Measurements from ENCODE around the gene PHACTR1. TPM values are rescaled to one million over a fixed set of nuclear protein-coding genes. Genes with fewer than 3 reads are reported as not detected.

PHACTR1 gene
- total RNA-seq, 1 donor from 2014 or later, result 50.7 TPM

- Mint-ChIP-seq H3K36me3 (ENCODE audit: unreplicated experiment) (no peaks in the 10 kb centered on the region), H3K9me3 (ENCODE audit: unreplicated experiment) (peaks cover 1% of the 10 kb centered on the region), H3K27me3 (ENCODE audit: unreplicated experiment) (no peaks in the 10 kb centered on the region), H3K4me1 (ENCODE audit: low read depth, unreplicated experiment) (peaks cover 2% of the 10 kb centered on the region), H3K4me3 (ENCODE audit: unreplicated experiment) (no peak overlapping the region), H3K27ac (ENCODE audit: unreplicated experiment) (no peak overlapping the region)
- TF ChIP-seq, protein P1, sequence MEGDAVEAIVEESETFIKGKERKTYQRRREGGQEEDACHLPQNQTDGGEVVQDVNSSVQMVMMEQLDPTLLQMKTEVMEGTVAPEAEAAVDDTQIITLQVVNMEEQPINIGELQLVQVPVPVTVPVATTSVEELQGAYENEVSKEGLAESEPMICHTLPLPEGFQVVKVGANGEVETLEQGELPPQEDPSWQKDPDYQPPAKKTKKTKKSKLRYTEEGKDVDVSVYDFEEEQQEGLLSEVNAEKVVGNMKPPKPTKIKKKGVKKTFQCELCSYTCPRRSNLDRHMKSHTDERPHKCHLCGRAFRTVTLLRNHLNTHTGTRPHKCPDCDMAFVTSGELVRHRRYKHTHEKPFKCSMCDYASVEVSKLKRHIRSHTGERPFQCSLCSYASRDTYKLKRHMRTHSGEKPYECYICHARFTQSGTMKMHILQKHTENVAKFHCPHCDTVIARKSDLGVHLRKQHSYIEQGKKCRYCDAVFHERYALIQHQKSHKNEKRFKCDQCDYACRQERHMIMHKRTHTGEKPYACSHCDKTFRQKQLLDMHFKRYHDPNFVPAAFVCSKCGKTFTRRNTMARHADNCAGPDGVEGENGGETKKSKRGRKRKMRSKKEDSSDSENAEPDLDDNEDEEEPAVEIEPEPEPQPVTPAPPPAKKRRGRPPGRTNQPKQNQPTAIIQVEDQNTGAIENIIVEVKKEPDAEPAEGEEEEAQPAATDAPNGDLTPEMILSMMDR (IDR thresholded peaks at IDR 0.05; ENCODE audit: partially characterized antibody, unreplicated experiment), result no peak
- DNase-seq, result no peak
These were observed 196.6 kb downstream of the PHACTR1 start for GRCh38 chr6:12913201-12913600.

DNA sequence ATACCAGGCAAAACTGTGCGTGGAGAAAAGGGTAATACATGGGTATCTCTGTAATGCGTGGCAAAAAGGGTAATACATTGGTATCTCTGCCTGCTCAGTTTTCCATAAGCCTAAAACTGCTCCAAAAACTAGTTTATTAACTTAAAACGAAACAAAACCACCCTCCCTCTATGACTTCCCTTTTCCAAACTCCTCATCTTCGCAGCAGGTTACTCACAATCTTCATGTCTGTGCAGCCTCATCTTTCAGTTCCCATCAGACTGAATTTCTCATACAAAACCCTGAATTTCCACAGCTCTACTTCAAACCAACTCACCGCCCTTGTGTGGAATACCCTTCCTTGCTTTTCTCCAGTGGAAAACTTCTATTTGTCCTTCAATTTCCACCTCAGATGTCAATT lies 199.4 kb downstream of the PHACTR1 start:
- Mint-ChIP-seq H3K4me1 (ENCODE audit: low read depth, unreplicated experiment) (peaks cover 2% of the 10 kb centered on the region), H3K27ac (ENCODE audit: unreplicated experiment) (no peak overlapping the region), H3K4me3 (ENCODE audit: unreplicated experiment) (no peak overlapping the region), H3K27me3 (ENCODE audit: unreplicated experiment) (no peaks in the 10 kb centered on the region), H3K36me3 (ENCODE audit: unreplicated experiment) (no peaks in the 10 kb centered on the region), H3K9me3 (ENCODE audit: unreplicated experiment) (peaks cover 1% of the 10 kb centered on the region)
- TF ChIP-seq, protein P1 (IDR thresholded peaks at IDR 0.05; ENCODE audit: partially characterized antibody, unreplicated experiment), result no peak
- no peak for DNase-seq

- Mint-ChIP-seq H3K27me3 (ENCODE audit: unreplicated experiment) (no peaks in the 10 kb centered on the region), H3K27ac (ENCODE audit: unreplicated experiment) (no peak overlapping the region), H3K36me3 (ENCODE audit: unreplicated experiment) (no peaks in the 10 kb centered on the region), H3K4me3 (ENCODE audit: unreplicated experiment) (no peak overlapping the region), H3K9me3 (ENCODE audit: unreplicated experiment) (peaks cover 3% of the 10 kb centered on the region), H3K4me1 (ENCODE audit: low read depth, unreplicated experiment) (peaks cover 2% of the 10 kb centered on the region)
- TF ChIP-seq, protein P1 (IDR thresholded peaks at IDR 0.05; ENCODE audit: partially characterized antibody, unreplicated experiment), result no peak
- no peak for DNase-seq
These were observed 200.0 kb downstream of the PHACTR1 start for GRCh38 chr6:12916420-12917136.

DNA sequence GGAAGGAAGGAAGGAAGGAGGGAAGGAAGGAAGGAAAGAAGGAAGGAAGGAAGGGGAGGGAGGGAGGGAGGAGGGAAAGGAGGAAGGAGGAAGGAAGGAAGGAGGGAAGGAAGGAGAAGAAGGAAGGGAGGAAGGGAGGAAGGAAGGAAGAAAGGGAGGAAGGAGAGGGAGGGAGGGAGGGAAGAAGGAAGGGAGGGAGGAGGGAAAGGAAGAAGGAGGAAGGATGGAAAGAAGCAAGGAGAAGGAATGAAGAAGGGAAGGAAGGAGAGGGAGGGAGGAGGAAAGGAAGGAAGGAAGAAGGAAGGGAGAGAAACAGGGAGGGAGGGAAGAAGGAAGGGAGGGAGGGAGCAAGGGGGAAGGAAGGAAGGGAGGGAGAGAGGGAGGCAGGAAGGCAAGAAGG lies 204.9 kb downstream of the PHACTR1 start:
- Mint-ChIP-seq H3K27me3 (ENCODE audit: unreplicated experiment) (no peaks in the 10 kb centered on the region), H3K4me1 (ENCODE audit: low read depth, unreplicated experiment) (no peaks in the 10 kb centered on the region), H3K9me3 (ENCODE audit: unreplicated experiment) (peaks cover 2% of the 10 kb centered on the region), H3K36me3 (ENCODE audit: unreplicated experiment) (no peaks in the 10 kb centered on the region), H3K27ac (ENCODE audit: unreplicated experiment) (no peak overlapping the region), H3K4me3 (ENCODE audit: unreplicated experiment) (no peak overlapping the region)
- DNase-seq, result no peak
- TF ChIP-seq, protein P1 (IDR thresholded peaks at IDR 0.05; ENCODE audit: partially characterized antibody, unreplicated experiment), result no peak

GRCh38 chr6:12923644-12924235 lies 207.2 kb downstream of the PHACTR1 start:
- no peaks in the 10 kb centered on the region for H3K27me3 Mint-ChIP-seq (ENCODE audit: unreplicated experiment)
- no peak overlapping the region for H3K27ac Mint-ChIP-seq (ENCODE audit: unreplicated experiment)
- no peak overlapping the region for H3K4me3 Mint-ChIP-seq (ENCODE audit: unreplicated experiment)
- peaks cover 2% of the 10 kb centered on the region for H3K9me3 Mint-ChIP-seq (ENCODE audit: unreplicated experiment)
- DNase-seq, result no peak
- H3K36me3 Mint-ChIP-seq (ENCODE audit: unreplicated experiment), result no peaks in the 10 kb centered on the region
- H3K4me1 Mint-ChIP-seq (ENCODE audit: low read depth, unreplicated experiment), result no peaks in the 10 kb centered on the region
- TF ChIP-seq, protein P1 (IDR thresholded peaks at IDR 0.05; ENCODE audit: partially characterized antibody, unreplicated experiment), result no peak

All from glutamatergic neuron (in vitro differentiated cells).